Neuronal stem cell (in vitro differentiated cells): ENCODE measurements around the gene FMN2.
"Not testable (repeated sequence)": the region's sequence is repeated elsewhere in the genome, so short reads cannot be mapped to it uniquely, and the experiment has no call there.

Experiments used
- DNase-seq: peaks from one replicate; pipeline ENCODE4 v3.0.0-alpha.2; 2013; ENCODE audit warnings: low spot score
- H2AFZ ChIP-seq: one replicate; pipeline ENCODE4 v1.6.1; 2013; ENCODE audit warnings: mild to moderate bottlenecking, low read length, inconsistent platforms
- H2AK5ac ChIP-seq: 2 replicates; pipeline ENCODE4 v1.6.1; 2013; ENCODE audit warnings: low read depth, mild to moderate bottlenecking, inconsistent platforms, low read length, moderate library complexity, mixed read lengths
- H2BK120ac ChIP-seq: 2 replicates; pipeline ENCODE4 v1.6.1; 2013; ENCODE audit warnings: low read depth, mild to moderate bottlenecking, inconsistent platforms, low read length, moderate library complexity, mixed read lengths
- H2BK12ac ChIP-seq: one replicate; pipeline ENCODE4 v1.6.1; 2013; ENCODE audit warnings: low read length, inconsistent platforms
- H2BK15ac ChIP-seq: 2 replicates; pipeline ENCODE4 v1.6.1; 2013; ENCODE audit warnings: mild to moderate bottlenecking, low read length, inconsistent platforms, mixed read lengths
- H2BK5ac ChIP-seq: one replicate; pipeline ENCODE4 v1.6.1; 2013; ENCODE audit warnings: inconsistent platforms, mild to moderate bottlenecking, low read length, moderate library complexity
- H3K14ac ChIP-seq: one replicate; pipeline ENCODE4 v1.6.1; 2013; ENCODE audit warnings: low read length, inconsistent platforms
- H3K18ac ChIP-seq: 2 replicates; pipeline ENCODE4 v1.6.1; 2013; ENCODE audit warnings: low read length, inconsistent platforms
- H3K23ac ChIP-seq: 2 replicates; pipeline ENCODE4 v1.6.1; 2013; ENCODE audit warnings: low read depth, mild to moderate bottlenecking, mixed read lengths, low read length, inconsistent platforms; ENCODE audit not compliant: poor library complexity
- H3K27ac ChIP-seq: replicated peaks from 3 replicates; pipeline ENCODE4 v1.5.1; 2013; ENCODE audit warnings: low read length, inconsistent platforms
- H3K27me3 ChIP-seq, 3 experiments: 2 replicates each; pipeline ENCODE4 v1.6.1; 2013; ENCODE audit warnings: low read length in 3 of 3, mild to moderate bottlenecking in 2 of 3, inconsistent platforms in 1 of 3, low read depth in 1 of 3, mixed read lengths in 1 of 3, moderate library complexity in 1 of 3; ENCODE audit not compliant: control insufficient read depth in 3 of 3, insufficient read depth in 3 of 3
- H3K36me3 ChIP-seq, 2 donors: replicated peaks in 1 of 2; 2 replicates each; pipeline ENCODE4 v1.6.1; 2013; ENCODE audit warnings: low read length in 2 of 2; ENCODE audit not compliant: control insufficient read depth in 2 of 2, insufficient read depth in 2 of 2
- H3K4ac ChIP-seq: 2 replicates; pipeline ENCODE4 v1.6.1; 2013; ENCODE audit warnings: inconsistent platforms, mild to moderate bottlenecking, low read length, moderate library complexity
- H3K4me1 ChIP-seq, 2 donors: 1 replicate in 1 of 2; 2 replicates in 1 of 2; pipeline ENCODE4 v1.6.1; 2013; ENCODE audit warnings: low read length in 2 of 2, low read depth in 1 of 2; ENCODE audit not compliant: control insufficient read depth in 2 of 2, insufficient read depth in 1 of 2
- H3K4me2 ChIP-seq: one replicate; pipeline ENCODE4 v1.6.1; 2013; ENCODE audit warnings: mild to moderate bottlenecking, low read length, inconsistent platforms; ENCODE audit not compliant: insufficient read depth, poor library complexity, severe bottlenecking
- H3K4me3 ChIP-seq, 2 donors: 2 replicates each; pipeline ENCODE4 v1.5.1; 2013; ENCODE audit warnings: low read length in 2 of 2, mild to moderate bottlenecking in 2 of 2, inconsistent platforms in 1 of 2, moderate library complexity in 1 of 2
- H3K79me1 ChIP-seq: one replicate; pipeline ENCODE4 v1.6.1; 2013; ENCODE audit warnings: low read depth, mild to moderate bottlenecking, inconsistent platforms, low read length, moderate library complexity
- H3K9ac ChIP-seq: one replicate; pipeline ENCODE4 v1.6.1; 2013; ENCODE audit warnings: mild to moderate bottlenecking, low read depth, low read length, inconsistent platforms; ENCODE audit not compliant: poor library complexity
- H3K9me3 ChIP-seq, 2 donors: replicated peaks in 1 of 2; 2 replicates each; pipeline versions ENCODE3 to v1.6.1; 2013; ENCODE audit warnings: low read length in 2 of 2, mild to moderate bottlenecking in 2 of 2, inconsistent platforms in 1 of 2, low read depth in 1 of 2, mixed read lengths in 1 of 2, moderate library complexity in 1 of 2; ENCODE audit not compliant: control insufficient read depth in 2 of 2, insufficient read depth in 1 of 2
- H4K8ac ChIP-seq: one replicate; pipeline ENCODE4 v1.6.1; 2013; ENCODE audit warnings: low read depth, mild to moderate bottlenecking, inconsistent platforms, low read length, moderate library complexity
- H4K91ac ChIP-seq: one replicate; pipeline ENCODE4 v1.6.1; 2013; ENCODE audit warnings: low read length, low read depth, mild to moderate bottlenecking, inconsistent platforms; ENCODE audit not compliant: poor library complexity
- WGBS, 2 donors: extraction: QIAGEN DNeasy Blood & Tissue Kit; methylation state at CpG; one replicate each; pipeline ENCODE4 v1.1.7; 2013; ENCODE audit warnings: missing lambda C conversion rate in 2 of 2, mixed read lengths in 1 of 2; ENCODE audit not compliant: insufficient read length in 2 of 2, insufficient replicate concordance in 1 of 2; ENCODE audit errors: extremely low coverage in 2 of 2; 5-methylcytosine and 5-hydroxymethylcytosine counted together

Gene FMN2

DNA sequence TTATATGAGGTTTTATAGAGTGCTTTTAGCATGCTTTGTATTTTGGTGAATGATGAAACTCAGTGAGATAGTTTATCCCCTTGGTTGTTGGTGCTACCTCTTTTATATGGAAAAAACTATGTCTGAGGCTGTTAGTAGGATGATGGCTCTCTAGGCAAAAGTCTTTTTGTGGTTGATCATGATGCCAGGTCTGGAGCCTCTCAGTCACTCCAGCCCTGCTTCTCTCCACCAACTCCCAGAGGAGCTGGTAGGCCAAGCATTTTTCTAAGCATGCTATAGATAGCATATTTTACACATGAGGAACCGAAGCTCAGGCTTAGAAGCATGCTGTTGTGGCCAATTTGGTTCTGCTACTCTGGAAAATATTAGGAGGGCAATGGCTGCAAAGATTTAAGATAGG is 82.2 kb downstream of the FMN2 start:
- no peak overlapping the region for H3K4me3 ChIP-seq

DNA sequence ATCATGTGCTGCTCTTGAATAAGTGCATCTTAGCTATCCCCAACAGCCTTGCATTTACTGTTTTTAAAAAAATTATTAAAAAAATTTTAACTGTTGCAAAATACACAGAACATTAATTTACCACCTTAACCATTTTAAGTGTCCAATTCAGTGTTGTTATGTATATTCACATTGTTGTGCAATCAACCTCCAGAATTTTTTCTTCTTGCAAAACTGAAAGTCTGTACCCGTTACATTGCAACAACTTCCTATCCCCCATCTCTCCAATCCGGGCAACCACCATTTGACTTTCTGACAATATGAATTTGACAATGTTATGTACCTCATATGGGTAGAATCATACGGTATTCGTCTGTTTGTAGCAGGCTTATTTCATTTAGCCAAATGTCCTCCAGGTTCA is 83.1 kb downstream of the FMN2 start:
- no peak overlapping the region for H3K4ac ChIP-seq
- no CpG with 5 or more reads among the region's 4 CpGs for WGBS, 2 donors
- H3K27me3 ChIP-seq, result no peaks in the 10 kb centered on the region
- H3K18ac ChIP-seq, result no peak overlapping the region
- H3K23ac ChIP-seq, result no peak overlapping the region
- H4K91ac ChIP-seq, result no peak overlapping the region
- H3K4me3 ChIP-seq, result no peak overlapping the region
- H3K4me2 ChIP-seq, result no peak overlapping the region
- H3K27ac ChIP-seq, result no peak overlapping the region
- no peak overlapping the region for H2AK5ac ChIP-seq
- H2BK15ac ChIP-seq, result no peak overlapping the region
- no peaks in the 10 kb centered on the region for H3K4me1 ChIP-seq
- H3K9me3 ChIP-seq, result no peaks in the 10 kb centered on the region
- no peak overlapping the region for H2BK12ac ChIP-seq
- H3K36me3 ChIP-seq, result peaks cover 0 to 13% of the 10 kb centered on the region in 2 donors
- H2BK120ac ChIP-seq, result no peak overlapping the region
- H2AFZ ChIP-seq, result no peak overlapping the region
- DNase-seq, result no peak
- no peaks in the 10 kb centered on the region for H3K79me1 ChIP-seq
- H3K14ac ChIP-seq, result no peak overlapping the region
- no peak overlapping the region for H3K9ac ChIP-seq
- no peak overlapping the region for H2BK5ac ChIP-seq
- H4K8ac ChIP-seq, result no peak overlapping the region

More for the DNA sequence above, 82.2 kb downstream of the FMN2 start:
- no peak for DNase-seq
- Histone ChIP-seq H3K4me1 (no peaks in the 10 kb centered on the region), H3K23ac (no peak overlapping the region), H3K27ac (no peak overlapping the region), H2BK120ac (no peak overlapping the region), H2AFZ (no peak overlapping the region), H2BK12ac (no peak overlapping the region), H3K4ac (no peak overlapping the region), H2BK5ac (no peak overlapping the region), H3K36me3 (peaks cover 0 to 7% of the 10 kb centered on the region in 2 donors), H4K8ac (no peak overlapping the region), H3K9ac (no peak overlapping the region), H3K9me3 (no peaks in the 10 kb centered on the region), H3K79me1 (no peaks in the 10 kb centered on the region), H3K4me2 (no peak overlapping the region), H2AK5ac (no peak overlapping the region), H2BK15ac (no peak overlapping the region), H3K27me3 (no peaks in the 10 kb centered on the region), H4K91ac (no peak overlapping the region), H3K18ac (no peak overlapping the region), H3K14ac (no peak overlapping the region)
- no CpG with 5 or more reads among the region's 1 CpG for WGBS, 2 donors

DNA sequence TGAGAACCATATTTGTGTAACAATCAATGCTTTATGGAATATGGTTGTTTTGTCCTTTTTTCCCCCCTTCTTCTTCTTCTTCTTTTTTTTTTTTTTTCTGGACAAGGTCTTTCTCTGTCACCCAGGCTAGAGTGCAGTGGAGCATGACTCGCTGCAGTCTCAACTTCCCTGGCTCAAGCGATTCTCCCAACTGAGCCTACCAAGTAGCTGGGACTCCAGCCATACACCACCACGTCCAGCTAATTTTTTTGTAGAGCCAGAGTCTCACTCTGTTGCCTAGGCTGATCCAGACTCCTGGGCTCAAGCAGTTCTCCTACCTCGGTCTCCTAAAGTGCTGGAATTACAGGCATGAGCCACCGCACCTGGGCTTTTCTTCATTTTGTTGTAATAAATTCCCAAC is 86.7 kb downstream of the FMN2 start:
- no peak overlapping the region for H3K4me3 ChIP-seq
- DNase-seq, result no peak
- no peaks in the 10 kb centered on the region for H3K79me1 ChIP-seq
- no peak overlapping the region for H4K8ac ChIP-seq
- WGBS, 2 donors, result no CpG with 5 or more reads among the region's 5 CpGs
- H3K9ac ChIP-seq, result no peak overlapping the region
- no peak overlapping the region for H2BK15ac ChIP-seq
- H2BK12ac ChIP-seq, result no peak overlapping the region
- H3K4me2 ChIP-seq, result no peak overlapping the region
- H3K23ac ChIP-seq, result no peak overlapping the region
- no peaks in the 10 kb centered on the region for H3K9me3 ChIP-seq
- no peak overlapping the region for H2AFZ ChIP-seq
- H3K14ac ChIP-seq, result no peak overlapping the region
- peaks cover 0 to 6% of the 10 kb centered on the region in 2 donors for H3K4me1 ChIP-seq
- no peak overlapping the region for H2BK120ac ChIP-seq
- peaks cover 0 to 20% of the 10 kb centered on the region in 2 donors for H3K36me3 ChIP-seq
- H2AK5ac ChIP-seq, result no peak overlapping the region
- H3K4ac ChIP-seq, result no peak overlapping the region
- H2BK5ac ChIP-seq, result no peak overlapping the region
- no peak overlapping the region for H4K91ac ChIP-seq
- H3K27ac ChIP-seq, result no peak overlapping the region
- H3K18ac ChIP-seq, result no peak overlapping the region
- H3K27me3 ChIP-seq, result no peaks in the 10 kb centered on the region

DNA sequence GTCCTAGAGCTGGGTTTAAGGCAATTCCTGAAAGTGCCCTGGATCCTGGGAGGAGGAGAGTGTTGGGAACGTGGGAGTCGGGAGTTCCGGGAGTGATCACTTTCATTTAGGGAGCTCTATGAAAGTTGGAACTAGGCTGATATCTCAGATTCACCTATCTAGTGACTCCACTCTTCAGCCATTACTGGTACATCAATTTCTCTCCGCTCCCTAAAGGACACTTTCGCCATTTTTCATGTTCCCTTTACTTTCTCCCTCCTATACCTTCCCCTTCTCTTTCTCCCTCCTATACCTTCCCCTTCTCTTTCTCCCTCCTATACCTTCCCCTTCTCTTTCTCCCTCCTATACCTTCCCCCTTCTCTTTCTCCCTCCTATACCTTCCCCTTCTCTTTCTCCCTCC is 93.0 kb downstream of the FMN2 start:
- not testable (repeated sequence) for H3K27ac ChIP-seq, H3K4me2 ChIP-seq, H3K79me1 ChIP-seq, H3K27me3 ChIP-seq, H3K9me3 ChIP-seq, DNase-seq, H3K14ac ChIP-seq, H3K23ac ChIP-seq, H2BK120ac ChIP-seq, H4K91ac ChIP-seq, H2BK5ac ChIP-seq, H2AFZ ChIP-seq, H2BK12ac ChIP-seq, H3K4me1 ChIP-seq, H2AK5ac ChIP-seq, H3K4me3 ChIP-seq, H3K9ac ChIP-seq, H3K18ac ChIP-seq, H2BK15ac ChIP-seq, H4K8ac ChIP-seq, H3K4ac ChIP-seq
- WGBS, 2 donors, result no CpG with 5 or more reads among the region's 5 CpGs
- H3K36me3 ChIP-seq, result peaks cover 0 to 12% of the 10 kb centered on the region in 2 donors
